Endothelial cell of umbilical vein (primary cell): Measurements from ENCODE around the gene DCTD. TPM values are rescaled to one million over a fixed set of nuclear protein-coding genes. Genes with fewer than 3 reads are reported as not detected.
A peak's percentile ranks its signal among the peaks of the same experiment; 100 is the strongest.

Source experiments
- BruUV-seq: library from RNA; stranded (reverse); fragments of 400-500 nt; replicated peaks from 2 replicates; lab custom pipeline; 2021; lab: Mats Ljungman, UMichigan
- CTCF ChIA-PET: fragments of 300-600, 350-600 bp; sonication (Branson Sonifier 250); formaldehyde crosslinking; loops from one replicate; lab custom pipeline; 2021; ENCODE audit warnings: antibody characterized with exemption, inconsistent platforms; lab: Charles Lee
- POLR2A ChIA-PET: fragments of 300-600, 350-600 bp; sonication (Branson Sonifier 250); formaldehyde crosslinking; loops from one replicate; lab custom pipeline; 2021; ENCODE audit warnings: antibody characterized with exemption, inconsistent platforms; lab: Charles Lee
- DNase-seq: peaks from one replicate; pipeline ENCODE4 v3.0.0-alpha.2; 2011; ENCODE audit warnings: low read depth, low spot score
- FAIRE-seq: peaks from 2 replicates; lab custom pipeline; 2011; peaks lifted over from hg19 to GRCh38; lab: Jason Lieb, UNC
- H2AFZ ChIP-seq: 2 replicates; pipeline ENCODE4 v1.6.0; 2012; ENCODE audit warnings: low read depth, low read length, control low read depth, inconsistent platforms
- H3K27ac ChIP-seq: 2 replicates; pipeline ENCODE4 v1.5.1; 2011; ENCODE audit warnings: low read depth, mild to moderate bottlenecking, control low read depth, low read length, moderate library complexity; ENCODE audit not compliant: insufficient read depth
- H3K27me3 ChIP-seq, 2 experiments: 2 replicates each; pipeline versions ENCODE4 v1.6.0 to v1.6.1; 2011; ENCODE audit warnings: low read length in 2 of 2, mixed read lengths in 1 of 2; ENCODE audit not compliant: control insufficient read depth in 2 of 2, insufficient read depth in 2 of 2
- H3K36me3 ChIP-seq, 2 experiments: 2 replicates in 1 of 2; 3 replicates in 1 of 2; pipeline ENCODE4 v1.5.1; 2011; ENCODE audit warnings: low read length in 2 of 2, mild to moderate bottlenecking in 1 of 2, moderate library complexity in 1 of 2; ENCODE audit not compliant: control insufficient read depth in 2 of 2, insufficient read depth in 2 of 2; ENCODE audit errors: extremely low read depth in 1 of 2
- H3K4me1 ChIP-seq: 3 replicates; pipeline ENCODE4 v1.5.1; 2011; ENCODE audit warnings: mild to moderate bottlenecking, low read length; ENCODE audit not compliant: control insufficient read depth, insufficient read depth; ENCODE audit errors: extremely low read depth
- H3K4me2 ChIP-seq: 2 replicates; pipeline ENCODE4 v1.6.1; 2011; ENCODE audit warnings: low read length, control low read depth, mixed read lengths; ENCODE audit not compliant: insufficient read depth
- H3K4me3 ChIP-seq, 3 experiments: fragments of 200-600 bp in 1 of 3; sonication (generic), shearing (Covaris generic) in 1 of 3; replicated peaks in 1 of 3; 2 replicates each; pipeline ENCODE4 v1.5.1; 2011 to 2016; ENCODE audit warnings: control low read depth in 3 of 3, low read length in 3 of 3, mild to moderate bottlenecking in 2 of 3, inconsistent platforms in 1 of 3, low read depth in 1 of 3, moderate library complexity in 1 of 3; ENCODE audit not compliant: insufficient read depth in 1 of 3
- H3K79me2 ChIP-seq: 2 replicates; pipeline ENCODE4 v1.6.0; 2012; ENCODE audit warnings: low read length, inconsistent platforms; ENCODE audit not compliant: control insufficient read depth, insufficient read depth
- H3K9ac ChIP-seq: replicated peaks from 2 replicates; pipeline ENCODE3; 2011; ENCODE audit warnings: low read length, control low read depth; ENCODE audit not compliant: insufficient read depth; ENCODE audit errors: extremely low read depth
- H3K9me1 ChIP-seq: replicated peaks from 3 replicates; pipeline ENCODE4 v1.6.0; 2011; ENCODE audit warnings: mild to moderate bottlenecking, low read length; ENCODE audit not compliant: control insufficient read depth, insufficient read depth; ENCODE audit errors: extremely low read depth
- H3K9me3 ChIP-seq: replicated peaks from 2 replicates; pipeline ENCODE4 v1.5.1; 2012; ENCODE audit warnings: low read length, inconsistent platforms; ENCODE audit not compliant: control insufficient read depth, insufficient read depth
- H4K20me1 ChIP-seq: replicated peaks from 2 replicates; pipeline ENCODE3; 2011; ENCODE audit warnings: mild to moderate bottlenecking, low read length; ENCODE audit not compliant: control insufficient read depth, insufficient read depth; ENCODE audit errors: extremely low read depth
- GATA2 ChIP-seq: IDR thresholded peaks from 2 replicates; pipeline ENCODE4 v1.7.0; 2011; ENCODE audit warnings: low read depth, mild to moderate bottlenecking, moderate library complexity, mixed read lengths, low read length; ENCODE audit not compliant: insufficient read length, insufficient read depth
- MYC ChIP-seq: IDR thresholded peaks from one replicate; pipeline ENCODE4 v1.6.1; 2011; ENCODE audit warnings: mild to moderate bottlenecking, low read depth, low read length
- dilution Hi-C: fragments of 300-500 bp; cut with MboI; formaldehyde crosslinking; loops from one replicate; pipeline ENCODE4 v1.15.0; 2019; ENCODE audit warnings: low sequenced_read_pairs; ENCODE audit not compliant: extremely low pct_ligation_motif_present
- intact Hi-C: fragments of 100-400 bp; cut with micrococcal nuclease; formaldehyde crosslinking; loops from one replicate; pipeline ENCODE4 v1.10.0; 2022
- polyA plus RNA-seq, 4 experiments: library from polyadenylated mRNA; depleted of rRNA in 3 of 4; stranded (reverse) in 3 of 4; unstranded in 1 of 4; fragments of >200 nt; gene quantifications; 2 replicates each; pipeline versions ENCODE4 v1.2.1 to v1.2.3, GENCODE V29; 2011 to 2012; ENCODE audit warnings: missing spikeins in 1 of 4
- total RNA-seq: library from RNA; stranded (reverse); gene quantifications from 2 replicates; pipeline ENCODE4 v1.2.3, GENCODE V29; 2021
- TF ChIP-seq, protein P1 (sequence below), 2 donors: IDR thresholded peaks; 1 replicate in 1 of 2; 2 replicates in 1 of 2; pipeline ENCODE4 v1.5.1; 2011; ENCODE audit warnings: low read length in 2 of 2, mild to moderate bottlenecking in 2 of 2, moderate library complexity in 2 of 2, control low read depth in 1 of 2, inconsistent platforms in 1 of 2, low read depth in 1 of 2; ENCODE audit not compliant: insufficient read depth in 1 of 2; ENCODE audit errors: extremely low read depth in 1 of 2

DCTD gene
- total and polyA plus RNA-seq, 2 donors (not counting 3 experiments of a cell fraction or from before 2014, with no cell fraction given): 105 to 111 TPM

DNA sequence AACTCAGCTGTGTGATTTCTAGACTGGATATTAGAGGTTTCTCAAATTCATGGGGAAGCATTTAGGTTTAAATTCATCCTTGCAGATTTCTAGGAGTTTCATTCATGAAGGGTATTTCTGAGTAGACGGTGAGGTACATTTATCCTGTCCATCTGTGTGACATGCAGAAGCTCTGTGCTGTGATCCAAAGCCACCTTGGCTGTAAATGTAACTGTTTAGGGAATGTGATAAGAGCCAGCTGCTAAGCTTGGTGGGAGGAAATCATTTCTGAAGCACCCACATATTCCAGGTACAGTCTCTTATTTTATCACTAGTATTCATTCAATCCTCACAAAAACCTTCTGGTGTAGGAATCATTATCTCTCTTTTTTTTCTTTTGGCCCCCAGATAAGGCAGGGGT is 8.7 kb upstream of the DCTD start:
- H3K4me2 ChIP-seq: no peak overlapping the region
- ChIA-PET CTCF (interaction anchor here (0.8 to 6.4 kb wide), 16 partner anchors 8 to 1786 kb away, joined by 3 to 61 read pairs (median 5); no protein-coding TSS in a partner anchor), POLR2A (no interaction called here)
- no peak overlapping the region for H3K4me3 ChIP-seq
- no peaks in the 10 kb centered on the region for H3K9me3 ChIP-seq
- H3K79me2 ChIP-seq: no peaks in the 10 kb centered on the region
- no peaks in the 10 kb centered on the region for H3K36me3 ChIP-seq
- TF ChIP-seq MYC: no peak
- H3K27ac ChIP-seq: no peak overlapping the region
- FAIRE-seq (no peak), DNase-seq (no peak)
- no peak overlapping the region for H3K9ac ChIP-seq
- BruUV-seq: no TSS peak
- no peaks in the 10 kb centered on the region for H4K20me1 ChIP-seq
- no peaks in the 10 kb centered on the region for H3K4me1 ChIP-seq
- intact Hi-C loops: loop anchor here (5.0 kb wide), 2 partner anchors 119 to 284 kb away; no protein-coding TSS in a partner anchor
- H3K9me1 ChIP-seq: no peaks in the 10 kb centered on the region
- dilution Hi-C loops: no loop called here
- peaks cover 13 to 38% of the 10 kb centered on the region in 2 experiments for H3K27me3 ChIP-seq
- H2AFZ ChIP-seq: no peak overlapping the region

DNA sequence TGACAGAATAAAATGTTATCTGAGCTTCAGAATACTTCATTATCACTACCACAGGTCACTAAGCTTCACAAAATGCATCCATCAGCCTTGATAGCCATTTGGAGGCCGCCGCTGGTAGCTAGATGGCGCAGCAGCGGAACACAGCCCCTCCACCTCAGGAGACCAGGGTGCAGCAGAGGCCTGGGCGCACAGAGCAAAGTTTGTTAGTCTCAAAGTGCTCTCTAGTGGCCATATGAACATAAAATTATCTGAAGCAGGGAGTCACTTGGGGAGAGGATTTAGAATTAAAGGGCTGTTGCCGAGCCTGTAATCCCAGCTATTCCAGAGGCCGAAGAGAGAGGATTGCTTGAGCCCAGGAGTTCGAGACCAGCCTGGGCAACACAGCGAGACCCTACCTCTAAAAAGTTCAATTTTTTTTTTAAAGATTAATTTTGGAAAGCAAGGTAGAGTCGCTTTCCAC is 8.1 kb upstream of the DCTD start:
- no peak overlapping the region for H3K4me3 ChIP-seq
- intact Hi-C loops: loop anchor here (5.0 kb wide), 2 partner anchors 118 to 283 kb away; no protein-coding TSS in a partner anchor
- BruUV-seq: no TSS peak
- no peak overlapping the region for H3K4me2 ChIP-seq
- peaks cover 13 to 38% of the 10 kb centered on the region in 2 experiments for H3K27me3 ChIP-seq
- TF ChIP-seq GATA2: no peak
- TF ChIP-seq, protein P1, sequence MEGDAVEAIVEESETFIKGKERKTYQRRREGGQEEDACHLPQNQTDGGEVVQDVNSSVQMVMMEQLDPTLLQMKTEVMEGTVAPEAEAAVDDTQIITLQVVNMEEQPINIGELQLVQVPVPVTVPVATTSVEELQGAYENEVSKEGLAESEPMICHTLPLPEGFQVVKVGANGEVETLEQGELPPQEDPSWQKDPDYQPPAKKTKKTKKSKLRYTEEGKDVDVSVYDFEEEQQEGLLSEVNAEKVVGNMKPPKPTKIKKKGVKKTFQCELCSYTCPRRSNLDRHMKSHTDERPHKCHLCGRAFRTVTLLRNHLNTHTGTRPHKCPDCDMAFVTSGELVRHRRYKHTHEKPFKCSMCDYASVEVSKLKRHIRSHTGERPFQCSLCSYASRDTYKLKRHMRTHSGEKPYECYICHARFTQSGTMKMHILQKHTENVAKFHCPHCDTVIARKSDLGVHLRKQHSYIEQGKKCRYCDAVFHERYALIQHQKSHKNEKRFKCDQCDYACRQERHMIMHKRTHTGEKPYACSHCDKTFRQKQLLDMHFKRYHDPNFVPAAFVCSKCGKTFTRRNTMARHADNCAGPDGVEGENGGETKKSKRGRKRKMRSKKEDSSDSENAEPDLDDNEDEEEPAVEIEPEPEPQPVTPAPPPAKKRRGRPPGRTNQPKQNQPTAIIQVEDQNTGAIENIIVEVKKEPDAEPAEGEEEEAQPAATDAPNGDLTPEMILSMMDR (IDR thresholded peaks at IDR 0.05; ENCODE audit: extremely low read depth in 1 of 2, insufficient read depth in 1 of 2, low read depth in 1 of 2, low read length in 2 of 2): peak; percentile 28 to 53
- no peaks in the 10 kb centered on the region for H3K4me1 ChIP-seq
- DNase-seq (peak; percentile 69), FAIRE-seq (peak; percentile 81)
- H3K27ac ChIP-seq: no peak overlapping the region
- H3K9ac ChIP-seq: no peak overlapping the region
- H3K9me3 ChIP-seq: no peaks in the 10 kb centered on the region
- dilution Hi-C loops: no loop called here
- CTCF ChIA-PET: interaction anchor here (0.6 to 6.4 kb wide), 19 partner anchors 9 to 1792 kb away, joined by 3 to 61 read pairs (median 5); no protein-coding TSS in a partner anchor
- no peak overlapping the region for H2AFZ ChIP-seq
- POLR2A ChIA-PET: no interaction called here
- no peaks in the 10 kb centered on the region for H3K79me2 ChIP-seq
- no peaks in the 10 kb centered on the region for H3K36me3 ChIP-seq
- no peaks in the 10 kb centered on the region for H4K20me1 ChIP-seq
- H3K9me1 ChIP-seq: no peaks in the 10 kb centered on the region
